ENCODE data around the gene PTPRO.

Gene PTPRO

GRCh38 chr12:15646581-15646980 is 324.3 kb downstream of the PTPRO start:
- no peak for DNase-seq (ENCODE audit: low read depth, low spot score)
